Heart right ventricle (tissue), 16 donors: ENCODE measurements around the gene SMTNL1. TPM values are rescaled to one million over a fixed set of nuclear protein-coding genes. Genes with fewer than 3 reads are reported as not detected.

Experiments
- ATAC-seq, 8 donors: fragments of 200-7000 bp; cut with Tn5 transposase; one replicate each; pipeline ENCODE4 v1.9.1; 2020; ENCODE audit warnings: mild to moderate bottlenecking in 8 of 8, moderate library complexity in 8 of 8, moderate number of reproducible peaks in 1 of 8
- DNase-seq, 2 donors: peaks; one replicate each; pipeline ENCODE4 v3.0.0-alpha.2; 2020
- H3K27ac ChIP-seq, 10 donors: fragments of 200-600 bp; sonication (generic) in 2 of 10; one replicate each; pipeline versions ENCODE4 v1.5.0 to v1.8.0; 2020 to 2022; ENCODE audit warnings: mild to moderate bottlenecking in 3 of 10
- H3K27me3 ChIP-seq, 7 donors: fragments of 200-600 bp; one replicate each; pipeline ENCODE4 v1.8.0; 2021 to 2022; ENCODE audit warnings: mild to moderate bottlenecking in 2 of 7
- H3K36me3 ChIP-seq, 9 donors: fragments of 200-600 bp; sonication (generic) in 1 of 9; one replicate each; pipeline versions ENCODE4 v1.5.0 to v1.8.0; 2020 to 2022; ENCODE audit warnings: mild to moderate bottlenecking in 2 of 9
- H3K4me1 ChIP-seq, 9 donors: fragments of 200-600 bp; sonication (generic) in 1 of 9; one replicate each; pipeline versions ENCODE4 v1.5.0 to v1.8.0; 2020 to 2022; ENCODE audit warnings: mild to moderate bottlenecking in 4 of 9
- H3K4me3 ChIP-seq, 10 donors: fragments of 200-600 bp; sonication (generic) in 2 of 10; one replicate each; pipeline versions ENCODE4 v1.5.0 to v1.8.0; 2020 to 2022; ENCODE audit warnings: mild to moderate bottlenecking in 7 of 10, moderate library complexity in 2 of 10
- H3K9me3 ChIP-seq, 11 donors: fragments of 200-600 bp in 10 of 11; sonication (generic) in 2 of 11; one replicate each; pipeline versions ENCODE4 v1.5.0 to v1.8.0; 2013 to 2022; ENCODE audit warnings: mild to moderate bottlenecking in 2 of 11, control low read depth in 1 of 11, moderate library complexity in 1 of 11
- WGBS, 2 donors: extraction: QIAGEN DNeasy Blood & Tissue Kit; methylation state at CpG; one replicate each; pipeline ENCODE4 v1.1.7; 2013; ENCODE audit warnings: inconsistent platforms in 1 of 2; 5-methylcytosine and 5-hydroxymethylcytosine counted together
- intact Hi-C, 10 donors: fragments of 100-400 bp; cut with DNase I; formaldehyde crosslinking; loops; one replicate each; pipeline versions ENCODE4 v1.11.1 to v1.14.2; 2022
- polyA plus RNA-seq, 2 donors: library from polyadenylated mRNA; stranded (reverse); fragments of 200-250 nt; gene quantifications; one replicate each; pipeline ENCODE4 v1.2.3, GENCODE V29; 2013
- total RNA-seq, 10 donors: library from RNA; stranded (reverse); fragmentation: NEBNext Ultra II Directional in 3 of 10; extraction: Animal tissue kit (Norgen Biotek cat#: 25700) in 3 of 10; gene quantifications; one replicate each; pipeline versions ENCODE4 v1.2.1 to v1.2.4, GENCODE V29; 2021 to 2023
- TF ChIP-seq, protein P1 (sequence below), 9 donors: fragments of 200-600 bp; sonication (generic) in 2 of 9; IDR thresholded peaks; one replicate each; pipeline versions ENCODE4 v1.5.0 to v1.8.0; 2021 to 2022; ENCODE audit warnings: antibody characterized with exemption in 9 of 9, mild to moderate bottlenecking in 5 of 9, moderate library complexity in 1 of 9
- donor health status: Arrhythmogenic right ventricular cardiomyopathy.
- donor health status: ischemic (EF 13 %, LVEDD 7.1; RV severe dilation, severe dysfunction).
- donor health status: healthy with polysubstance abuse.
- donor health status: DM: no; HTN: yes; CAD: no.
- donor health status: DM: no; HTN: no; CAD: no.
- donor health status: ischemic (EF 25% LVEDD 6.9; RV normal size, moderate dysfunction).
- donor health status: ischemic (EF 25% LVEDD 5.7; RV mildly dilated, moderate dysfunction).
- donor health status: healthy.
- donor health status: DM: yes; HTN: yes; CAD: no.
- donor health status: Ischemic cardiomyopathy.
- donor health status: ischemic (EF 35%, LVEDD 5.7; RV mildly dilated, moderate dysfunction).
- donor health status: nonischemic (EF 11% LVEDD 7.7; RV severe dilation, severe dysfunction).
- donor health status: DM: yes; HTN: yes; CAD: no.
- donor health status: PGD.
- donor health status: ischemic (EF 29% LVEDD 5.4; RV normal size, mild dysfunction).
- donor health status: nonischemic (EF 23%, LVEDD 6.1; RV moderate dilation, normal function).

SMTNL1 gene
- total and polyA plus RNA-seq, 12 donors = not detected

DNA sequence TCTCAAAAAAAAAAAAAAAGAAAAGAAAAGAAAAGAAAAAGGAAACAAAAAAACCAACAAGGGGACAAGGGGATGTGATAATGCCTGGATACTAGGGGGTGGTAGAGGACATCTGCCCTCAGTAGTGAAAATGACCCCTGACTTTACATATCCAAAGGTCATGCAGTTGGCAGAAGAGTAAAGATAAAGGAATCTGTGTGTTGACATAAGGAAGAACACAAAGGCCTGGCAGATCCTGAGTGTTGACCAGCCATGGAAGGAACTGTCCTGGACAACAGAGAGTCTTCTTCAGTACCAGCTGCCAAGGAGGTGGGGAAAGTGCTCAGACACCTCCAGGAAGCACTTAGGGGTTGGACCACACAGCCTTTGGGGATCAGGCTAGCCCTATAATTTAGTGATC, 34.5 kb upstream of the SMTNL1 start:
- no peak for ATAC-seq
- H3K4me3 ChIP-seq = no peak overlapping the region
- DNase-seq = no peak

DNA sequence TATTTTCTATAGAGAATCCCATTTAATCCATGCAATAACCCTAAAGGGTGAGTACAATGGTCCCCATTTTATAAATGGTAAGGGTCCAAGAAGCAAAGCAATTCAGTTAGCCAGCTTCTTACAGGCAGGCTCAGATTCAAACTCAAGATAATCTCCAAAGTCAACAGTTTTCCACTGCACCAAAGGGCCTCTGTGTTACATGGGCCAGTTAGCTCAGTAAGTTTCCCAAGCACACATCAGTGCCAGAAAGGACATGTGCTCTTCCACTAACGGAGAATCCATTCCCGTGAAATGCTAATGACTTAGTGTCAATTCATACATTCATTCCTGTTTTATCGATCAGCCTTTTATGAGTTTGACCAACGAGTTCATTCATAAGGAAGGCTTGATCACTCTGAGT, 32.9 kb upstream of the SMTNL1 start:
- Histone ChIP-seq H3K9me3 (no peaks in the 10 kb centered on the region), H3K4me1 (peaks cover 4 to 25% (median 19%) of the 10 kb centered on the region in 9 donors), H3K4me3 (no peak overlapping the region), H3K27me3 (no peaks in the 10 kb centered on the region), H3K36me3 (peaks cover 0 to 33% (median 0%) of the 10 kb centered on the region in 9 donors), H3K27ac (no peak overlapping the region)
- 74 to 92% methylated on average over 4 of the region's 4 CpGs for WGBS, 2 donors
- TF ChIP-seq, protein P1, sequence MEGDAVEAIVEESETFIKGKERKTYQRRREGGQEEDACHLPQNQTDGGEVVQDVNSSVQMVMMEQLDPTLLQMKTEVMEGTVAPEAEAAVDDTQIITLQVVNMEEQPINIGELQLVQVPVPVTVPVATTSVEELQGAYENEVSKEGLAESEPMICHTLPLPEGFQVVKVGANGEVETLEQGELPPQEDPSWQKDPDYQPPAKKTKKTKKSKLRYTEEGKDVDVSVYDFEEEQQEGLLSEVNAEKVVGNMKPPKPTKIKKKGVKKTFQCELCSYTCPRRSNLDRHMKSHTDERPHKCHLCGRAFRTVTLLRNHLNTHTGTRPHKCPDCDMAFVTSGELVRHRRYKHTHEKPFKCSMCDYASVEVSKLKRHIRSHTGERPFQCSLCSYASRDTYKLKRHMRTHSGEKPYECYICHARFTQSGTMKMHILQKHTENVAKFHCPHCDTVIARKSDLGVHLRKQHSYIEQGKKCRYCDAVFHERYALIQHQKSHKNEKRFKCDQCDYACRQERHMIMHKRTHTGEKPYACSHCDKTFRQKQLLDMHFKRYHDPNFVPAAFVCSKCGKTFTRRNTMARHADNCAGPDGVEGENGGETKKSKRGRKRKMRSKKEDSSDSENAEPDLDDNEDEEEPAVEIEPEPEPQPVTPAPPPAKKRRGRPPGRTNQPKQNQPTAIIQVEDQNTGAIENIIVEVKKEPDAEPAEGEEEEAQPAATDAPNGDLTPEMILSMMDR (IDR thresholded peaks at IDR 0.05) = no peak
- DNase-seq = no peak
- intact Hi-C loops = no loop called here
- no peak for ATAC-seq

More for the DNA sequence above, 34.5 kb upstream of the SMTNL1 start:
- intact Hi-C loops = no loop called here
- H3K36me3 ChIP-seq = peaks cover 0 to 33% (median 0%) of the 10 kb centered on the region in 9 donors
- TF ChIP-seq, protein P1 (IDR thresholded peaks at IDR 0.05) = no peak
- no peaks in the 10 kb centered on the region for H3K9me3 ChIP-seq
- H3K27ac ChIP-seq = no peak overlapping the region
- peaks cover 7 to 36% (median 30%) of the 10 kb centered on the region in 9 donors for H3K4me1 ChIP-seq
- H3K27me3 ChIP-seq = no peaks in the 10 kb centered on the region

DNA sequence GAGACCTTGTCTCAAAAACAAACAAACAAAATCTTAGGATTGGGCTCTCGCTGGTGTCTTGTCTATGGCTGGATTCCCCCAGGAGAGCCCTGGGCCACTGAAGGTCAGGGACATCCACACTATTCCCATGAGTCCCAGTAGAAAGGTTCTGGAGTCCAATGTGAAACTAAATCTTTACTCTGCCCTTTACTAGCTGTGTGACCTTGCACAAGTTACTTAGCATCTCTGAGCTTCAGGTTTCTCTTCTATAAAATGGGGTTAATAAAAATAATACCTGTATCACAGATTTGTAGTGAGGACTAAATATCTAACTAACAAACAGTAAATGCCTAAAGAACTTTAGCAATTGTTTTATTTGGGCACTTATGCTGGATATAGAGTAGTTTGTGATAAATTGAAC, 30.9 kb upstream of the SMTNL1 start:
- intact Hi-C loops = no loop called here
- DNase-seq (no peak), ATAC-seq (no peak)
- Histone ChIP-seq H3K27me3 (no peaks in the 10 kb centered on the region), H3K36me3 (peaks cover 0 to 33% (median 0%) of the 10 kb centered on the region in 9 donors), H3K27ac (no peak overlapping the region), H3K4me1 (peaks cover 0 to 10% (median 3%) of the 10 kb centered on the region in 9 donors), H3K4me3 (no peak overlapping the region), H3K9me3 (no peaks in the 10 kb centered on the region)
- WGBS, 2 donors = 71 to 85% methylated on average over 1 of the region's 1 CpG
- TF ChIP-seq, protein P1 (IDR thresholded peaks at IDR 0.05) = no peak

DNA sequence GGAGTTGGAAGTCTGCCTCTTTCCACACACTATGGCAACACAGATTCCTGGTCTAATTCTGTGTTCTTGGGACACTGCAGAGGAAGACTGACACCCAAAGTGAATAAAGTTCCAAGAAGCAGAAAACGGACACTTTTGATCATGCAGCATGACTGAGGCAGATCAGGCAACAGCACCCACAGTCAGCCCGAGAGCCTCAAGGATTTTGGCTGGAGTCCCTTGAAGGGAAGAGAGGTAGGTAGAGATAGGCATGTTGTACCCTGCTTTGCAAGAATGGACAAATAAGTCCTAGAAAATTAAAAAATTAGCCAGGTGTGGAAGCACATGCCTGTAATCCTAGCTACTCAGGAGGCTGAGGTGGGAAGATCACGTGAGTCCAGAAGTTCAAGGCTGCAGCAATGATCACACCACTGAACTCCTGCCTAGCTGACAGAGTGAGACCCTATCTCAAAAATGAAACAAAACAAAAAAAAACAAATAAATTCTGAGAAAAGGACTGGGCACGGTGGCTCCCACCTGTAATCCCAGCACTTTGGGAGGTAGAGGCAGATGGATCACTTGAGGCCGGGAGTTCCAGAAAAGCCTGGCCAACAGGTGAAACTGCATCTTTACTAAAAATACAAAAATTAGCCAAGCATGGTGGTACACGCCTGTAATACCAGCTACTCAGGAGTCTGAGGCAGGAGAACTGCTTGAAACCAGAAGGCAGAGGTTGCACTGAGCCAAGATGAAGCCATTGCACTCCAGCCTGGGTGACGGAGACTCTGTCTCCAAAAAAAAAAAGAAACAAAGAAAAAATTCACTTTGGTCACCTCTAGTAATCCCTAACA, 28.8 kb upstream of the SMTNL1 start:
- Histone ChIP-seq H3K9me3 (no peaks in the 10 kb centered on the region), H3K27me3 (no peaks in the 10 kb centered on the region), H3K27ac (no peak overlapping the region), H3K4me3 (no peak overlapping the region), H3K36me3 (peaks cover 0 to 38% (median 0%) of the 10 kb centered on the region in 9 donors), H3K4me1 (peaks cover 0 to 4% (median 0%) of the 10 kb centered on the region in 9 donors)
- TF ChIP-seq, protein P1 (IDR thresholded peaks at IDR 0.05) = no peak
- WGBS, 2 donors = 92 to 93% methylated on average over 7 of the region's 7 CpGs
- intact Hi-C loops = no loop called here
- ATAC-seq (no peak), DNase-seq (no peak)
